ENCODE data around the gene GABPB2.

DNA sequence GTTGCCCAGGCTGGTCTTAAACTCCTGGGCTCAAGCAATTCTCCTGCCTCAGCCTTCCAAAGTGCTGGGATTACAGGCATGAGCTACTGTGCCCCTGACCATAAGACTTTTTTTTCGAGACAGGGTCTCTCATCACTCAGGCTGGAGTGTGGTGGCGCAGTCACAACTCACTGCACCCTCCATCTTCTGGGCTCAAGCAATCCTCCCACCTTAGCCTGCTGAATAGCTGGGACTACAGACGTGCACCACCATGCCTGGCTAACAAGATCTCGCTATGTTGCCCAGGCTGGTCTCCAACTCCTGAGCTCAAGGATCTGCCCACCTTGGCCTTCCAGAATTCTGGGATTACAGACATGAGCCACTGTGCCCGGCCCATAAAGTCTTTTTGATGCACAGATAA, 21.1 kb upstream of the GABPB2 start:
- TF ChIP-seq POLR2A (IDR thresholded peaks at IDR 0.05; ENCODE audit: low read depth, low read length) (no peak), POLR2AphosphoS5 (IDR thresholded peaks at IDR 0.05; ENCODE audit: low read depth, low read length) (peak; percentile 57; the same call in 1 of the 2 replicates), POU2F2 (IDR thresholded peaks at IDR 0.05; ENCODE audit: low read depth, low read length) (no peak)
